GM12801 (cell line): ENCODE data around the gene KRTAP3-1.
"Not testable (repeated sequence)": the region's sequence is repeated elsewhere in the genome, so short reads cannot be mapped to it uniquely, and the experiment has no call there.

ENCODE experiments used
- TF ChIP-seq, protein P1 (sequence below): IDR thresholded peaks from one replicate; pipeline ENCODE4 v1.5.1; 2011; ENCODE audit warnings: control low read depth; ENCODE audit not compliant: insufficient read length; ENCODE audit errors: extremely low read depth

KRTAP3-1 gene

DNA sequence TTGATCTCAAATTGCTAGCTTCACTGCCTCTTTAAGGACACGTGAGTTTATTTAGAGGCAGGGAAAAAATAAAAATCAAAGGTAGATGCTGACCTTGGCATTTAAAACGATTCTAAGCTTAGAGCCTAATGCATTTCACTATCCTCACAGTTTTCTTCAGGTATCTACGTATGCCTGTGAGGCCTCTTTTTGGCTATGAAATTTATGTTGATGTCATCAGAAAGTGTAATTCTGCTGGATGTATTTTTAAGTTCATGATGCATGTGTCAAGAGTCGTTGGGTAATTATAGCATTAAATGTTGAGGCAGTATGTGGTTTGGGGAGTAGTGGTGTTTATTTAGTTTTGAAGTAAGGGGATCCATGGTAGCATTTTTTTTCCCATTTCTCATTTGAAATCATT, 5.0 kb downstream of the KRTAP3-1 start:
- TF ChIP-seq, protein P1, sequence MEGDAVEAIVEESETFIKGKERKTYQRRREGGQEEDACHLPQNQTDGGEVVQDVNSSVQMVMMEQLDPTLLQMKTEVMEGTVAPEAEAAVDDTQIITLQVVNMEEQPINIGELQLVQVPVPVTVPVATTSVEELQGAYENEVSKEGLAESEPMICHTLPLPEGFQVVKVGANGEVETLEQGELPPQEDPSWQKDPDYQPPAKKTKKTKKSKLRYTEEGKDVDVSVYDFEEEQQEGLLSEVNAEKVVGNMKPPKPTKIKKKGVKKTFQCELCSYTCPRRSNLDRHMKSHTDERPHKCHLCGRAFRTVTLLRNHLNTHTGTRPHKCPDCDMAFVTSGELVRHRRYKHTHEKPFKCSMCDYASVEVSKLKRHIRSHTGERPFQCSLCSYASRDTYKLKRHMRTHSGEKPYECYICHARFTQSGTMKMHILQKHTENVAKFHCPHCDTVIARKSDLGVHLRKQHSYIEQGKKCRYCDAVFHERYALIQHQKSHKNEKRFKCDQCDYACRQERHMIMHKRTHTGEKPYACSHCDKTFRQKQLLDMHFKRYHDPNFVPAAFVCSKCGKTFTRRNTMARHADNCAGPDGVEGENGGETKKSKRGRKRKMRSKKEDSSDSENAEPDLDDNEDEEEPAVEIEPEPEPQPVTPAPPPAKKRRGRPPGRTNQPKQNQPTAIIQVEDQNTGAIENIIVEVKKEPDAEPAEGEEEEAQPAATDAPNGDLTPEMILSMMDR, result no peak

DNA sequence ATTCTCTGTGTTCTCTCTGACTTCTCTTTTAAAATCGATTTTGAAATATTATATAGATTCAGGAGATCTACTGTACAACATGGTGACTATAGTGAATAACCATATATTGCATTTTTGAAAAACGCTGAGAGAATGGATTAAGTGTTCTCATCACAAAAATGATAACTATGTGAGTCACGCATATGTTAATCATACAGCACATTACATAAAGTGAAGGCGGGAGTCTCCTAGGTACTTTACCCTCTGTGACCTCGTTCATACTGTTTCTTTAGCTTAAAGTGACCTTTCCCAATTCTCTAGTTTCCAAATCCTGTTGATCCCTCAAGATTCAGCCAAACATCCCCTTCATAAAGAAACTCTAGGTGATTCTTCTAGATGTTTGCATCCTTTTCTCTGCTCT, 6.1 kb downstream of the KRTAP3-1 start:
- TF ChIP-seq, protein P1, result no peak

DNA sequence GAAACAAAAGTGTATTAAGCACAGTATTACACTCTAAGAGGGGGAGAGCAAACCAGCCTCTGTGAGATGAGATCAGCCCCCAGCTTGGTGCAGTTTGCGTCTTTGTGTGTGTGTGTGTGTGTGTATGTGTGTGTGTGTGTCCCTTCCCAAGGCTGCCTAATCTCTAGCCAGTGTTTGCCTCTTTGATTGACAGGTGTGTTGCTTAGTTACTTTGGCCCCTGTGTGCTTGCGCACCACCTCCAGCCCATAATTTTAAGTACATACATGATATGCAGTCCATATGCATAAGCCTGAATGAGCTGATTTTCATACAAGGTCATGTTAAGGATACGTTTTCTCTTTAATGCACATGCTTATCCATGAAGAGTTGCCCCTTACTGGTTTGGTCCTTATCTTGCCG, 7.1 kb downstream of the KRTAP3-1 start:
- TF ChIP-seq, protein P1, result no peak

DNA sequence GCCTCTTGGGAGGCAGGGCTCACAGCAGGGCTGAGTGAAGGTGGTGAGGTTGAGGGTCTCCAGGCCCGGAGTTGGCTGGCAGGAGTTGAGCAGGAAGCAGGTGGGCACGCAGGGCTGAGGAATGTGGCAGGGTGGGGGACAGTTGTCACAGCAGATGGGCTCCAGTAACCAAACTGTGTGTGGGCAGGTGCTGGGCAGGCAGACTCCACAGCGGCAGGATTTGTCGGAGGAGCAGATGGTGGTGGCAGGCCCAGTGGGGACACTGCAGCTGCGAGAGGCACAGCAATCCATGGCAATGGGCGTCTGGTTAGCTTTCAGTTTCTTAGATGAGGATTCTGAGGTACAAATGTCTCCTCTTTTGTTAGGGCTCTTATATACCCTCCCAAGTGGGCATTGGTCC, 9.4 kb downstream of the KRTAP3-1 start, which contains the start of gene KRTAP3-2:
TSS of gene KRTAP3-2 (minus strand) at position 344 of the 400 bp plus-strand sequence. CDS start at position 291, 53 bp downstream.
- TF ChIP-seq, protein P1, result not testable (repeated sequence)

DNA sequence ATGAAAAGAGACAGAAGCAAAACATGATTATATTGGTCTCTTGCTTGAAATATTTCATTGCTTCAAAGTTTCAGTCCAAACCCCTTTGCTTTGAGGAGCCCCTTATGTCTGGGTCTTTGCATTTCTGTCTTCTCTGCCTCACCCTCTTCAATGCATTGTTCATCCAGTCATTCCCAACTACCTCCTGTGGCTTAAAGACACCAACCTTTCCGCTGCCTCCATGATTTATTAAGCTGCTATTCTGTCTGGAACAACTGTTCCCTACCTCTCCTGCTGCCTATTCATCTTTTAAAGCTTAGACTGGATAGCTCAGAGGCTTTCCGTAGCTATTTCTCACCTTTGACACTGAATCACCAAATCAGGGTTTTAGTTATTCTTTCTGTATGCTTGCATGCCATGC, 11.6 kb downstream of the KRTAP3-1 start:
- TF ChIP-seq, protein P1, result no peak

DNA sequence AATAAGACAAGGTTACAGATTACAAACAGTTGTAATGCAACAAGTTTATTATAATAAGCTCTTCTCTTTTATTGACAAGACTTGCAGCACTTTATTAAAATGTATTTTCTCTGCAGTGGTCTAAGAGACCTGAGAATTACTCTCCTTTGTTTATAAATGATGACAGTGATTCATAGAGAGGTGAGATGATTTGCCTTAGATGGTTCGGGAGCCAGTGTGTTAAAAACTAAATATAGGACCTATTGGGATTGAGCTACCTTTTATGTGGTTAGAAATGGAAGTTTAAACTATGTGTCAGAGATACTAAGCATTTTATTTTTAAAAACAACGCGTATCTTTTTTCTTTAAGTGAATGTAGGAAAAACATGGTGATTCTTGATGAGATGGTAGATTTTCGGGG, 12.1 kb downstream of the KRTAP3-1 start:
- TF ChIP-seq, protein P1, result no peak

DNA sequence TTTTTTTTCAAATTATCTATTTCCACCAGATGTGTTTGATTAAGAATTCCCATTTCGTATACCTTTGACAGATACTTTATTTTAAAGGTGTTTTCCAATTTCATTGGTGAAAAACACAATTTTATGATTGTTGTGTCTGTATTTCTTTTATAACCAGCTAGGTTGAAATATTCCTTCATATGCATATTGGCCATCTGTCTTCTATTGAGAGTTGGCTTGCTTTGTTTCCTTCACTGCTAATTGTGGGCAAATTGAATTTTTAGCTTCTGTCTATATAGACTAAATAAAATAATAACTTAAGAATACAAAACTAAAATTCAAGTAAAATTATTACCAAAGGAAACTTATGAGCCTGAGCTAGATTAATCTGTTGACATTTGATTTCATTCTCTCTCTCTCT, 13.8 kb downstream of the KRTAP3-1 start:
- TF ChIP-seq, protein P1, result no peak

DNA sequence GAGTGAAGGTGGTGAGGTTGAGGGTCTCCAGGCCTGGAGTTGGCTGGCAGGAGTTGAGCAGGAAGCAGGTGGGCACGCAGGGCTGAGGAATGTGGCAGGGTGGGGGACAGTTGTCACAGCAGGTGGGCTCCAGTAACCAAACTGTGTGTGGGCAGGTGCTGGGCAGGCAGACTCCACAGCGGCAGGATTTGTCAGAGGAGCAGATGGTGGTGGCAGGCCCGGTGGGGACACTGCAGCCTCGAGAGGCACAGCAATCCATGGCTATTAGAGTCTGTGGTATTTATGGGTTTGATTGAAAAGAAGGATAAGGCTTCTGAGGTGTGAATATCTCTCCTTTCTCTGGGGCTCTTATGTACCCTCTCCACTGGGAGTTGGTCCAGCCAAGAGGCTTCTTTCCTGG, 15.1 kb downstream of the KRTAP3-1 start, which contains the start of gene KRTAP3-3:
TSS of gene KRTAP3-3 (minus strand) at position 326 of the 400 bp plus-strand sequence. CDS start at position 259, 67 bp downstream.
- TF ChIP-seq, protein P1, result no peak
